ENCODE measurements around the gene VSIG10. TPM values are rescaled to one million over a fixed set of nuclear protein-coding genes. Genes with fewer than 3 reads are reported as not detected.

The VSIG10 gene
- total and polyA plus RNA-seq, 2 experiments from 2014 or later, result 12.0 to 21.0 TPM

DNA sequence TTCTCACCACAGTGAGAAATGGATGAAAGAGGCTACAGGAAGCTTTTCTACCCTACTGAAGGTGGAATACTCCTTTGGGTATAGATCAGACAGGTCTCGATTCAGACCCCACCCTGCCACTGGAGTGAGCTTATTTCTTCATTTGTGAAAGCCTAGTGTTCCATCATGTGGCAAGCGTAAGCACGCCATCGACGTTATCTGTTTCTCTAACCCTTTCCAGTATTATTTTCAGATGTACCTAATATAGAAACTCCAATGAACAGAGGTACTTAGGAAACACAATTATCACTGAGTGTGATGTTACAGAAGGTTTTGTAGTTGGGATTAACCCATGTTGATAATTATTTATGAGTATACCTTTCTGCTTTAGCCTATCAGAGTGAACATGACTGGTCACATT lies 44.5 kb upstream of the VSIG10 start:
- Histone ChIP-seq H3K4me1 (ENCODE audit: insufficient read depth) (no peaks in the 10 kb centered on the region), H3K36me3 (replicated peaks; ENCODE audit: insufficient read depth, low read depth) (peaks cover 1% of the 10 kb centered on the region), H3K9me2 (replicated peaks; ENCODE audit: insufficient read depth) (no peaks in the 10 kb centered on the region), H3K27me3 (no peaks in the 10 kb centered on the region), H4K20me1 (ENCODE audit: insufficient read depth, poor library complexity, severe bottlenecking) (peaks cover 4% of the 10 kb centered on the region), H3K79me2 (peaks cover 5% of the 10 kb centered on the region), H2AFZ (no peak overlapping the region), H3K9me3 (ENCODE audit: low read depth) (no peaks in the 10 kb centered on the region), H3K4me3 (no peak overlapping the region), H3K4me2 (no peak overlapping the region), H3K27ac (no peak overlapping the region)
- DNase-seq (ENCODE audit: low spot score), result no peak
- no peak for TF ChIP-seq EZH2phosphoT487 (IDR thresholded peaks at IDR 0.05; ENCODE audit: low read depth, severe bottlenecking, unreplicated experiment)
- WGBS (ENCODE audit: low lambda C conversion rate, missing lambda C conversion rate), result 95% methylated on average over 5 of the region's 5 CpGs

DNA sequence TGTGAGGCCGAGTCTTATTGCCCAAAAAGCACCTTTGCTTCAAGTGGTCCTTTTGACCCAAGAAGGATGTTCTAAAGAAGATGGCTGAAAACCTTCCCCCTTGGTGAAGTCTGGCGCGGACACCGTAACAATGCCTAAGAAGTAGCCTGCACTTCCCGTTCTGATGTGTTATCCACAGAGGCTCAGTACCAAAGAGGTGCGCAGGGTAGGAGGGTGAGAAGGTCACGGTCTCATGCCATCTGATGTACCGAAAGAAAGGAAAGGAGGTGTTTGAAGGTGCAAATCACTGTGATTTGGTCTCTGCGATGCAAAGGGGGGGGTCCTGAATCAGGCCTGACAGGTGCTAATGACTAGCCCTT lies 42.0 kb upstream of the VSIG10 start:
- no peaks in the 10 kb centered on the region for H3K9me3 ChIP-seq (ENCODE audit: low read depth)
- H3K4me3 ChIP-seq, result no peak overlapping the region
- H3K4me1 ChIP-seq (ENCODE audit: insufficient read depth), result no peaks in the 10 kb centered on the region
- peaks cover 17% of the 10 kb centered on the region for H3K79me2 ChIP-seq
- H2AFZ ChIP-seq, result no peak overlapping the region
- H4K20me1 ChIP-seq (ENCODE audit: insufficient read depth, poor library complexity, severe bottlenecking), result peaks cover 4% of the 10 kb centered on the region
- no peaks in the 10 kb centered on the region for H3K27me3 ChIP-seq
- H3K4me2 ChIP-seq, result no peak overlapping the region
- WGBS (ENCODE audit: low lambda C conversion rate, missing lambda C conversion rate), result 88% methylated on average over 9 of the region's 9 CpGs
- no peak overlapping the region for H3K27ac ChIP-seq
- peaks cover 5% of the 10 kb centered on the region for H3K36me3 ChIP-seq (replicated peaks; ENCODE audit: insufficient read depth, low read depth)
- no peaks in the 10 kb centered on the region for H3K9me2 ChIP-seq (replicated peaks; ENCODE audit: insufficient read depth)
- no peak for TF ChIP-seq EZH2phosphoT487 (IDR thresholded peaks at IDR 0.05; ENCODE audit: low read depth, severe bottlenecking, unreplicated experiment)
- no peak for TF ChIP-seq EZH2 (IDR thresholded peaks at IDR 0.05; ENCODE audit: borderline replicate concordance)
- TF ChIP-seq, protein P1, sequence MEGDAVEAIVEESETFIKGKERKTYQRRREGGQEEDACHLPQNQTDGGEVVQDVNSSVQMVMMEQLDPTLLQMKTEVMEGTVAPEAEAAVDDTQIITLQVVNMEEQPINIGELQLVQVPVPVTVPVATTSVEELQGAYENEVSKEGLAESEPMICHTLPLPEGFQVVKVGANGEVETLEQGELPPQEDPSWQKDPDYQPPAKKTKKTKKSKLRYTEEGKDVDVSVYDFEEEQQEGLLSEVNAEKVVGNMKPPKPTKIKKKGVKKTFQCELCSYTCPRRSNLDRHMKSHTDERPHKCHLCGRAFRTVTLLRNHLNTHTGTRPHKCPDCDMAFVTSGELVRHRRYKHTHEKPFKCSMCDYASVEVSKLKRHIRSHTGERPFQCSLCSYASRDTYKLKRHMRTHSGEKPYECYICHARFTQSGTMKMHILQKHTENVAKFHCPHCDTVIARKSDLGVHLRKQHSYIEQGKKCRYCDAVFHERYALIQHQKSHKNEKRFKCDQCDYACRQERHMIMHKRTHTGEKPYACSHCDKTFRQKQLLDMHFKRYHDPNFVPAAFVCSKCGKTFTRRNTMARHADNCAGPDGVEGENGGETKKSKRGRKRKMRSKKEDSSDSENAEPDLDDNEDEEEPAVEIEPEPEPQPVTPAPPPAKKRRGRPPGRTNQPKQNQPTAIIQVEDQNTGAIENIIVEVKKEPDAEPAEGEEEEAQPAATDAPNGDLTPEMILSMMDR (IDR thresholded peaks at IDR 0.05; ENCODE audit: poor library complexity), result no peak
- no peak for DNase-seq (ENCODE audit: low spot score)

DNA sequence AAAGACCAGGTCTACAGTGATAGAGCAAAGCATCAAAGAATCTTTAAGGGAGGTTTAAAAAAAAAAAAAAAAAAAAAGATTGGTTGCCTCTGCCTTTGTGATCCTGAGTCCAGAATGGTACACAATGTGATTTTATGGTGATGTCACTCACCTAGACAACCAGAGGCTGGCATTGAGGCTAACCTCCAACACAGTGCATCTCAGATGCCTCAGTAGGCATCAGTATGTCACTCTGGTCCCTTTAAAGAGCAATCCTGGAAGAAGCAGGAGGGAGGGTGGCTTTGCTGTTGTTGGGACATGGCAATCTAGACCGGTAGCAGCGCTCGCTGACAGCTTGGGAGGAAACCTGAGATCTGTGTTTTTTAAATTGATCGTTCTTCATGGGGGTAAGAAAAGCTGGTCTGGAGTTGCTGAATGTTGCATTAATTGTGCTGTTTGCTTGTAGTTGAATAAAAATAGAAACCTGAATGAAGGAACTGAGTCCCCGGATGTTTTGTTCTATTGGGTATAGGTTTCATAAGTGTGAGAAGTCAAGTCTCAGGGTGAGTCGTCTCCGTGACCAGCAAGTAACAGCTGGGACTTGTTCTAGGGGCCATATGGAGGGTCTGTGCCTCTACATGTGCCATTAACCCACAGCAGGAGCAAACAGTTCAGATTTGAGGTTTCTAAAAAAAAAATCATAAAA lies 41.4 kb upstream of the VSIG10 start:
- Histone ChIP-seq H3K79me2 (peaks cover 22% of the 10 kb centered on the region), H4K20me1 (ENCODE audit: insufficient read depth, poor library complexity, severe bottlenecking) (peaks cover 4% of the 10 kb centered on the region), H3K9me3 (ENCODE audit: low read depth) (no peaks in the 10 kb centered on the region), H3K36me3 (replicated peaks; ENCODE audit: insufficient read depth, low read depth) (peaks cover 5% of the 10 kb centered on the region), H3K4me3 (no peak overlapping the region), H3K27me3 (no peaks in the 10 kb centered on the region), H3K27ac (no peak overlapping the region), H2AFZ (no peak overlapping the region), H3K4me1 (ENCODE audit: insufficient read depth) (no peaks in the 10 kb centered on the region), H3K9me2 (replicated peaks; ENCODE audit: insufficient read depth) (no peaks in the 10 kb centered on the region), H3K4me2 (no peak overlapping the region)
- no peak for DNase-seq (ENCODE audit: low spot score)
- 95% methylated on average over 7 of the region's 7 CpGs for WGBS (ENCODE audit: low lambda C conversion rate, missing lambda C conversion rate)
- TF ChIP-seq EZH2phosphoT487 (IDR thresholded peaks at IDR 0.05; ENCODE audit: low read depth, severe bottlenecking, unreplicated experiment), result no peak
- no peak for TF ChIP-seq EZH2 (IDR thresholded peaks at IDR 0.05; ENCODE audit: borderline replicate concordance)
- TF ChIP-seq, protein P1 (IDR thresholded peaks at IDR 0.05; ENCODE audit: poor library complexity), result no peak

DNA sequence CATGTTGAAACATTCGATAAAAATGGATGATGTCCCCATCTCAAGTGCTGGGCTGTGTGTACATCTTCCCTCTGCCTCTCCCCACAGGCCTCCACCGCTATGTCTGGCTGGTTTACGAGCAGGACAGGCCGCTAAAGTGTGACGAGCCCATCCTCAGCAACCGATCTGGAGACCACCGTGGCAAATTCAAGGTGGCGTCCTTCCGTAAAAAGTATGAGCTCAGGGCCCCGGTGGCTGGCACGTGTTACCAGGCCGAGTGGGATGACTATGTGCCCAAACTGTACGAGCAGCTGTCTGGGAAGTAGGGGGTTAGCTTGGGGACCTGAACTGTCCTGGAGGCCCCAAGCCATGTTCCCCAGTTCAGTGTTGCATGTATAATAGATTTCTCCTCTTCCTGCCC lies 40.7 kb upstream of the VSIG10 start:
- Histone ChIP-seq H3K4me1 (ENCODE audit: insufficient read depth) (peaks cover 2% of the 10 kb centered on the region), H2AFZ (no peak overlapping the region), H3K9me2 (replicated peaks; ENCODE audit: insufficient read depth) (no peaks in the 10 kb centered on the region), H3K4me3 (no peak overlapping the region), H3K4me2 (no peak overlapping the region), H3K27ac (no peak overlapping the region), H3K36me3 (replicated peaks; ENCODE audit: insufficient read depth, low read depth) (peaks cover 5% of the 10 kb centered on the region), H3K79me2 (peaks cover 30% of the 10 kb centered on the region), H4K20me1 (ENCODE audit: insufficient read depth, poor library complexity, severe bottlenecking) (peaks cover 4% of the 10 kb centered on the region), H3K27me3 (no peaks in the 10 kb centered on the region), H3K9me3 (ENCODE audit: low read depth) (no peaks in the 10 kb centered on the region)
- WGBS (ENCODE audit: low lambda C conversion rate, missing lambda C conversion rate), result 92% methylated on average over 13 of the region's 13 CpGs
- DNase-seq (ENCODE audit: low spot score), result no peak
- TF ChIP-seq, protein P1 (IDR thresholded peaks at IDR 0.05; ENCODE audit: poor library complexity), result no peak
- TF ChIP-seq EZH2 (IDR thresholded peaks at IDR 0.05; ENCODE audit: borderline replicate concordance) (no peak), EZH2phosphoT487 (IDR thresholded peaks at IDR 0.05; ENCODE audit: low read depth, severe bottlenecking, unreplicated experiment) (no peak)
